Smooth muscle cell of the brain vasculature (primary cell): ENCODE data around the gene CENPB.
"Not testable (repeated sequence)": the region's sequence is repeated elsewhere in the genome, so short reads cannot be mapped to it uniquely, and the experiment has no call there.

Experiments
- DNase-seq: peaks from one replicate; pipeline ENCODE4 v3.0.0-alpha.2; 2012; ENCODE audit warnings: low read depth, low spot score

CENPB gene

DNA sequence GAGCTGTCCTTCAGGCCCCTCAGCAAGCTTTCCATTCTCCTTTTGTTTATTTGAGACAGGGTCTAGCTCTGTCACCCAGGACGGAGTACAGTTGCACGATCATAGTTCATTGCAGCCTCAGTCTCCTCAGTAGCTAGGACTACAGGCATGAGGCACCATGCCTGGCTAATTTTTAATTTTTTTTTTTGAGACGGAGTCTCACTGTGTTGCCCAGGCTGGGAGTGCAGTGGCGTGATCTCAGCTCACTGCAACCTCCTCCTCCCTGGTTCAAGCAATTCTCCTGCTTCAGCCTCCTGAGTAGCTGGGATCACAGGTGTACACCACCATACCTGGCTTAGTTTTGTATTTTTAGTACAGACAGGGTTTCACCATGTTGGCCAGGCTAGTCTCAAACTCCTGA lies 2.7 kb upstream of the CENPB start:
- DNase-seq, result not testable (repeated sequence)

DNA sequence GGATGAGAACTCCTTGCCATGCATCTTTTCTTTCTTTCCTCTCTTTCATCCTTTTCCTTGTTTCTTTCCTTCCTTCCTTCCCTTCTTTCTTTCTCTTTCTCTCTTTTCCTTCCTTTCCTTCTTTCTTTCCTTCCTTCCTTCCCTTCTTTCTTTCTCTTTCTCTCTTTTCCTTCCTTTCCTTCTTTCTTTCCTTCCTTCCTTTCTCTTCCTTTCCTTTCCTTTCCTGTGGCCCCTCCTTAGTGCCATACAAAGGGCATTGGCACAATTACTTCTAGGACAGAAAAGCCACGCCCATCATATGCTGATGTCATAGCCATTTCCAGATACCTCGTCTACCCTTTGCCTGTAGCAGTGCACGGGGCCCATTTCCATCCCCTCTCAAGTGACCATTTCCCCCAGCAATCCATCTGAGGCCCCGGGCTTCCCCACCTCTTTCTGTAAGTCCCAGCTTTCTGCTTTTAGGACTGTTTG lies 2.2 kb upstream of the CENPB start:
- no peak for DNase-seq

DNA sequence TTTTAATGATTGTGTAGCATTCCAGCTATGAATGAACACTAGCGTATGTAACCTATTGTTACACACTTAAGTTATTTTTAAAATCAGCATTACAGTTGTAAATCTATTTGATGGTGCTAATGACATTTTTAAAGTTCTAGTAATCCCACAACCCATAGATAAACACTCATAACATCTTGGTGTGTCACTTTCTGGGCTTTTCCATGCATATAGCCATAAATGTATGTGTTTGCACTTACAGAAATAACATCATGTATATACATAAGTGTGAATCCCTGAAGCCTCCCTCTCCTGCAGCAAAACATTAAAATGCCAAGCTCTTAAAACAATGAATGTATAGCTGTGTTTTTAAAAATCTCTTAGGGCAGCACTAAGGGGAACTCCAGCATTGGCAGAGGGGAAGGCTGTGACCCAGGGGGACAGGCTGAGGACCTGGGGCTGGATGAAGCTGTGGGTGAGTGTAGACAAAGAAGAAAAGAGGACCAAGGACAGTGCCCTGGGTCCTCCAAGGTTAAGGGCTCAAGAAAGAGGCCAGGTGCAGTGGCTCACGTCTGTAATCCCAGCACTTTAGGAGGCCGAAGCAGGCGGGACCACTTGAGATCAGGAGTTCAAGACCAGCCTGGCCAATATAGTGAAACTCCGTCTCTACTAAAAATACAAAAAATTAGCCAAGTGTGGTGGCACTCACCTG lies 929 bp upstream of the CENPB start:
- DNase-seq, result no peak

DNA sequence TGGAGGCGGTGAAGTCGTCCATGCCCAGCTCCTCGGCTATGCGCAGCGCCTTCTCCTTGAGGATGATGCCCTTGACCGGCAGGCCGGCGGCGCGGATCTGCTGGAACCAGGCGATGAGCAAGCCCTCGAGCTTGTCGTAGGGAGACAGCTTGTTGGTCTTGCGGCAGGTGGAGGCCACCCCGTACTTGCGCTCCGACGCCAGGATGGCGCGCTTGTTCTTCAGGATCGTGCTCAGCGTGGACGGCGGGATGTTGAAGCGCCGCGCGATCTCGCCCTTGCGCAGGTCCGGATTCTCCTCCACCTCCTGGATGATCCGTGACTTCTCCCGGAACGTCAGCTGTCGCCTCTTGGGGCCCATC lies 435 bp downstream of the CENPB start:
- DNase-seq, result no peak

DNA sequence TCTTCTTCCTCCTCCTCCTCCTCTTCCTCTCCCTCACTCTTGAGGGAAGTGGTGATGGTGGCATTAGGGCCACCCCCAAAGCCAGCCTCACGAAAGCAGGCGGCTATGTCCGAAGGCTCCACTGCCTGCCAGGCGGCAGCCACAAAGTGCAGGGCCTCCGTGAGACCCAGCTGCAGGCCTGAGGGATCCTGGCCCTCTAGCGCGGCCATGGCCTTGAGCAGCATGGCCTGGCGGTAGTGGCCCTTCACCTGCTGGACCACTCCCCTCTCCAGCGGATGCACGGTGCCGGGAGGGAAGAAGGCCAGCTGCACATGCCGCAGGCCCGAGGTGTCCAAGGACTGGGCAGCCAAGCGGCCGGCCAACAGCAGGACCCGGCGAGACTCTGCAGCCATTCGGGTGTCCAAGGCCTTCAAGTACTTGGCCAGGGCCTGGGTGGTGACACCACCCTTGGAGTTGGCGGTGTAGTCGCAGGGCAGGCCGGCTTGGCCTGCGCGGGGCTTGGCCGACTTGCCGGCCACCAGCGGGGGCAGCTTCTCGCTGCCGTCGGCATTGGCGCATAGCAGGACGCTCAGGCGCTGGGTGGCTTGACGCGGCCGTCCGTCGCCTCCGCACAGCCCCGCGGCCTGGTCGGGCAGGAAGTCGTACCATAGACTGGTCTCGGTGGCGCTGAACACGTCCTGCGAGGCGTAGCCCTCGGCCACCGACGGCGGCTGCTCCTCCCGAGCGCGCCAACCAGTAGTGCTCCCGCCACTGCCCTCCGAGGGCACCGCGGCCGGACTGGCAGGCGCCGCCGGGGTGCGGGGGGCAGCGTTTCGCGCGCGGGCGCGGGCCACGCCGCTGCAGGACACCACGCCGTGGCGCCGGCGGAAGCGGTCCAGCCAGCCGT lies 1.1 kb downstream of the CENPB start:
- no peak for DNase-seq

DNA sequence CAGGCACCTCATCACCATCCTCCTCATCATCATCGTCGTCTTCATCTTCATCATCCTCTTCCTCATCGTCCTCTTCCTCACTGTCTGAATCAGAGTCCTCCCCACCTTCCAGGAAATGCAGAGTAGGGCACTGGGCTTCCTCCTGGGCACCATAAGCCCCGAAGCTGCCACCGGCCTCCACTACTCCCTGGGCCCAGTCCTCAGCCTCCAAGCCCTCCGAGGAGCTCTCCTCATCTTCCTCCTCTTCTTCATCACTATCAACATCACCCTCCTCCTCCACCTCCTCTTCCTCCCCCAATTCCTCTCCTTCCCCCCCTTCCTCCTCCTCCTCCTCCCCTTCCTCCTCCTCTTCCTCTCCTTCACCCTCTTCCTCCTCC lies 1.7 kb downstream of the CENPB start:
- no peak for DNase-seq

DNA sequence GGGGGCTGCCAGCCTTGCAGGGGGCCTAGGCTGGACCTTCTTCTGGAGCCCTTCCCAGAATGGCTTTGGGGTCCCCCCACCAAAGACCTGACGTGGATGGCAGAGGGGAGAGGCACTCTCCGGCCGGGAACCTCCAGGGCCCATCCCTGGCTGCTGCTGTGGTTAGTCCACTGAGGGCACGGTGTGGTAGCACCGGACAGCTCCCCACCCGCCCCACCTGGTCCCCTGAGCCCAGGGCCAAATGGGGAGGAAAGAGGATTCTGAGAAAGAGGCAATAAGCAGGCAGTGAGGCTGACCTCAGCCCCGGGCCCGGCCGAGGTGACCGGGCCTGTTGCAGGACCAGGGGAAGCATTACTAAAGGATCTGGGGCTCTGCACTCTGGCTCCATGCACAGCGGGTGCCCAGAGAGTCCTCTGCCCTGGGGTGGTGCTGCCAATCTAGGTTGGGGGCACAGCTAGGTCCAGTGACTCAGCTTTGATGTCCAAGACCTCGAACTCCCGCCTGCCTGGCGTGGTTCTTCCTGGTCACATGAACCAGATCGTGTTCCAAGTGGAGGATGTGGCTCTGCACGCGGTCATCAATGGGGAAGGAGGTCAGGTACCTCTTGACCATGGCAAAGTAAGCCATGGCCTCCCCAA lies 2.2 kb downstream of the CENPB start:
- DNase-seq, result no peak

DNA sequence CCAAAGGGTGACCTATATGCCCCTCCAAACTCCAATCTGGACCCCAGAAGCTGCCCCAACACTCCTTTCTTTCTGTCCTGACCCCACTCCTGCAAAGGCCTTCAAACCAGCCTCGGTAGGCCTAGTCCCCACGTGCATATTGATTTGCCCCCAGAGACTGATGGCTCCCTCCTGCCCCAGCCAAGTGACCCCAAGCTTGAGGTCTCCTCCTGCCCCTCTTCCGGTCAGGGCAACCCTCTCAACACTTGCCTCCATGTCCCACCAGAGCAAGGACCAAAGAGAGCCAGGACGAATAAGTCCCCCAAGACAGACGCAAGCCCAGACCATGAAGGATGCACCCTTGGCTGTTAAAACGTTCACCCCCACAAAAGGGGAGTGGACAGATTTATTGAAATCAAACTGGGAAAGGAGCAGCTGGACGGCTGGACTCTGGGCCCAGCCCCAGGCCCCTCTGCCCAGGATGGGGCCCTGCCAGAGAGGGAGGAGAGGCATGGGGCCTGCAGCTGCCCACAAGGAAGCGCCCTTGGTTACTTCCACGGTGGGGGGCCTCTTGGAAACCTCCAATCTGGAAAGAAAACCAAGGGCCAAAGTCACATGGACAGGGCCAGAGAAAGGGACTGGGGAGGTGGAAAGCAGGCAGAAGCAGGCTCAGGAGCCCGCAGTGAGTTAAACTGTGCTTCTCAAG lies 2.9 kb downstream of the CENPB start:
- DNase-seq, result no peak

DNA sequence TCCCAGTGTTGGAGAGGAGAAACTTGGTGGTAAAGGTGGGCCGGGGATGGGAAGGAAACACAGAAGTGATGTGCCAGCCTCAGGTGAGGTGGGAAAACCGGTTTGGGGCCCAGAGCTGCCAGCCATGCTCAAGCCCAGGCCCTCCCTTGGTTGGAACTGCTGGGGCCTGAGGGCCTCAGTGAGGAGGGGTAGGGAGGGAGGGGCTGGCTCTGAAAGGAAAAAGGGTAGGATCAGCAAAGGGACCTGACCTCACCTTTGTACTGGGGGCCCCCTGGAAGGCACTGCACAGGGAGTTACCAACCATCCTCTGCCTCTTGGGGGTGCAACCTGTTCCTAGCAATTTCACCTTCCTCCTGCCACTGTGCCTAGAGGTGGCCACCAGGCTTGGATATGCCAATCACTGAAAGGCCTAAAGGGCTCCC lies 3.5 kb downstream of the CENPB start:
- DNase-seq, result no peak

DNA sequence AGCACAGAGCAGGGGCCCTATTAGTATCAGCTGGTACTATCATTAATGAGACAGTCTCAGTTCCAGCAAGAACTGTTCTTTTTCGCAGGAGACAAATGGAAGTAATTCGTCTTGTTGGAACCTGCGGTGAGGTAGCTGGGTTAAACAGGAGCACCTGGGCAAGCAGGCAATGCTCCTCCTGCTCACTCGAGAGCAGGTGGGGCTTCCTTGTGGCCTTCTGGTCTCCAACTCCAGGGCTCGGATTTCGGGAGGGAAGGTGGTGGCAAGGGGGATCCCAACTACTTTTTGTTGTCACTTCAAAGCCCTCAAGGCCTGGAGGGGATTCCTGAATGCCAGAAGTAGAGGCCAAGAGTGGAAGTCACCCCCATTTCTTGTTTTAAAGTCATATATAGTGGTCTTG lies 3.9 kb downstream of the CENPB start:
- no peak for DNase-seq

DNA sequence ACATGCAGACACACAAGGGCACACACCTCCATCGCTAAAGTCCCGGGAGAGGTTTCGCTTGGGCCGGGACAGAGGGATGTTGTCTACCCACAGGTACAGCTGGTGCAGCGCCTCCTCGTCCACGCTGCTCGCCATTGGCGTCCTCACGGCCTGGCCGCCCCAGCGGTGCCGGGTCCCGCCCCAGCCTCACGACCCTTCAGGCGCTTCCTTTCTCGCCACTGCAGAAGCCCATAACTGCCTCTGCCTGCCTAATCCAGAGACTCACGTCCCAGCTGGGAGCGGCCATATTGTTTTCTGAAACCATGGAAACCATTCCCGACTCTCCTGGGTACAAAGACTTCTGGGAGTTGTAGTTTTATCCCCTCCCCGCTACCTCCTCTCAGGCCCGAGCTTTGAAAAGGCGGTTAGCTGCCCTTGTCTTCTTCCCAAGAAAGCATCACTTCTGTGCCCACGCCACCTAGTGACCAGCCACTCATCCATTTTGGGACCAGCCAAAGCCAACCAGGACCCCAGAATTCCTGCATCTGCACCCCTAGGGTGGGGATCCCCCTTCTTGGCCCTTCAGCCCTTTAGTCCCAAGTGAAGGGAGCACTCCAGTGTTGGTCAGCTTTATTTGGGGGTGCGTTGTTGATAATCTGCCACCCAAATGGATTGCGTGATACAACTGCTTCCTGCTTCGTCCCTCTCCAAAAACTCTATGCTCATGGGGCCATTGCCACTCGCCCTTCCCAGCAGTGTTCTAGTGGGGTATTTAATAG lies 5.2 kb downstream of the CENPB start, which contains the start of gene SPEF1:
TSS of gene SPEF1 (minus strand) at position 296 of the 758 bp plus-strand sequence. CDS start at position 135, 161 bp downstream.
- DNase-seq, result peak; percentile 77

DNA sequence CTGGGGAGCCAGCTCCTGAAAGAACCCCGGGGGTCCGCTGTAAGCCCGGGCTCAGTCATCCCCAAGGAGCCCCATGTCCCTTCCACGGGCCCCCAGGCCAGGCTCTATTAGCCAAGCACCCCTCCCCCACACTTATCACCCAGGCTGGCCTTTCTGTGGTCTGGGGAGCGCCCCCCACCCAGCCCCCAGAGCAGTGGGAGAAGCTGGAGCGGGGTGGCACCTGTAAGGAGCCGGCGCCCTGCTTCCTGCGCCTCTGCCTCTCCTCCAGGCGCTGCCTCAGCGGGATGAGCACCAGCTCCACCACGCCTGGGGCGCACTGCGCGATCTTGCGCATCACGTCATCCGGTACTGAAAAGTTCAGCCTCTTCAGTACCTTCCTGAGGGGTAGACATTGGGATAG lies 7.6 kb downstream of the CENPB start:
- DNase-seq, result no peak

DNA sequence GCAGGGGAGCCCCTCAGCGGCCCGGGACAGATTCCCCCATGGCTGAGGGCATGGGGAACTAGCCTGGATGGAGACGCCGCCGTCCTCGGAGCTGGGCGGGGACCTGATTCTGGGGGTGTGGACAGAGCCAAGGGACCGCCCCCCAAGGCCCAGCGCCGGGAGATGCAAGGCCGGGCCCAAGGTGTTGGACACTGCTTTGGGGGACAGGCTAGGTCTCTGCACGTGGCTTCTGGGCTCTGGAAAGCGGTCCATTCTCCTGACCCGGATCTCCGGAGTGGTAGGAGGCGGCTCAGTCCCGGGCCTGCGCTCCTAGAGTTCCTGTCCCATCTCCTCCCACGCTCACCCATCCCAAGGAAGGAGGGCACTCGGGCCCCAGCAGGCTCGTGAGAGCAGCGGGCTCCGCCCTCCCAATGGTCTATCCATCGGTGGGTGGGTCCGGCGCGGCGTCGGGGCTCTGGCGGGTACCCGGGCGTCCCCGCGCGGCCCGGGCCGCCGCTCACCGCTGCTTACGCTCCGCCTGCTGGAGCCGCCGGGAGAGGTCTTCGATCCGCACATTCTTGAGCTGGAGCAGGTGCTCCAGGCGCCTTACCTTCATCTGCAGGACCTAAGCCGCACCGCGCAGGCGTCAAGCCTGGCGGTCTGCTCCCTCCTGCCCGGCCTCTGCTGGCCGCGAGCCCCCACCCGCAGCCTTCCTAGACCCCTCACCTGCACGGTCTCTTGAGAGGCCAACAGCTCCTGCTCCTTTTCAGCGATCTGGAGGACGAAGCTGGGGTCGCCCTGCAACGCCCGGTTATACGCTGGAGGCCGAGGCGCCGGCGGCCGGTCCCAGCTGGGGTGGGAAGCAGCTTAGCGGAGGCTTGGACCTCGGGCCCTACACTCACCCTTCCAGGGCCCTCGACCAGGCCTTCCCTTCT lies 8.6 kb downstream of the CENPB start:
- DNase-seq, result no peak

DNA sequence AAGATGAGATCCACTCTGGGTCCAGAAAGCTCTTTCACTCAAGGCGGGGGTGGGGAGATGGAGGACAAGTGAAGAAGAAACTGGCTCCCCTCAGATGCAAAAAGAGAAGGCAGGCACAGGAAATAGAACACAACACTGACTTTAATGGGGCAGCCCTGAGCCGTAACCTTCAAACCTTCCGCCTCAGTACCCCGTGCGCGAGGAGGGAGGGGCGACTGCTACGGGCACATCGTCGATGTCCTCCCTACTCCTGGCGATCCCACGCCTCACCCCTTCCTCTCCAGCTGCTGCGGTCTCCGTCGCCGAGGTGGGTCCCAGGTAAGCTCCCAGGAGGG lies 9.2 kb downstream of the CENPB start:
- DNase-seq, result no peak

DNA sequence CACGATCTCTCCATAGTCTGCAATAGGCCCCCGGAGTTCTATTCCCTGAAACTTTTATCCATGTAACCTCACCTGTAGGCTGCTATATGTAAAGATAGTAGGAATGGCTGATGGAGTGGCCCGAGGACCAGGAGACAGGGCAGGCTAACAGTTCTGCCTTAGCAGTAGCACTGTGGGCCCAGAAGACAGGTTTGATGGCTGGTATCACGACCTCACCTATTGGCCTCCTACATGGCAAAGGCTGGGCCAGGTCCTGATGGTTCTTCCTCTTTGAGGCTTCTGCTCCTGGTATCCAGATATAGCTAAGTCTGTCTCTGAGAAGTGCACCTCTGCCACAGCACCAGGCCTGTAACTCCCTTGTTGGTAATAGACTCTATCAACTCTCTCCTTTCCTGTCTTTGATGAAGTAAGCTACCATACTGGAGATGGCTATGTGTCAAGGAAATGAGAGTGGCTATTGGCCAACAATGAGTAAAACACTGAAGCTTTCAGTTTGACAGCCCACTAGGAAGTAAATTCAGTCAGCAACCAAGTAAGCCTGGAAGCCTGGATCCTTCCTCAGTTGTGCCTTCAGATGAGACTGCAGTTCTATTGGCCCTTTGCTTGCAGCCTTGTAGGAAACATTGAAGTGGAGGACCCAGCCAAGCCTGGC lies 11.0 kb downstream of the CENPB start:
- no peak for DNase-seq

DNA sequence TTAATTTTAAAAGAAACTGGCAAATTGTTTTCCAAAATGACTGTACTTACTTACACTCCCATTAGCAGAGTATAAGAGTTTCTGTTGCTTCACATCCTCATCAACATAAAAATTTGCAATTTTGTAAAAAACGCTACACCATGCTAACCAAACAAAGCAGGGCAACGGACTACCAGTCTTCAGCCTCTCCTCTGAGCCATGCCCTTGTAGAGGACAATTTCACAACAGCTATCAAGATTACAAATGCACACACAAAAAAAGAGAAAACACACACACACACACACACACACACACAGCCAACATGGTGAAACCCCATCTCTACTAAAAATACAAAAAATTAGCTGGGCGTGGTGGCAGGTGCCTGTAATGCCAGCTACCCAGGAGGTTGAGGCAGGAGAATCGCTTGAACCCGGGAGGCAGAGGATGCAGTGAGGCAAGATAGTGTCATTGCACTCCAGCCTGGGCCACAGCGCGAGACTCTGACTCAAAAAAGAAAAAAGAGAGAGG lies 14.9 kb downstream of the CENPB start:
- DNase-seq, result no peak

DNA sequence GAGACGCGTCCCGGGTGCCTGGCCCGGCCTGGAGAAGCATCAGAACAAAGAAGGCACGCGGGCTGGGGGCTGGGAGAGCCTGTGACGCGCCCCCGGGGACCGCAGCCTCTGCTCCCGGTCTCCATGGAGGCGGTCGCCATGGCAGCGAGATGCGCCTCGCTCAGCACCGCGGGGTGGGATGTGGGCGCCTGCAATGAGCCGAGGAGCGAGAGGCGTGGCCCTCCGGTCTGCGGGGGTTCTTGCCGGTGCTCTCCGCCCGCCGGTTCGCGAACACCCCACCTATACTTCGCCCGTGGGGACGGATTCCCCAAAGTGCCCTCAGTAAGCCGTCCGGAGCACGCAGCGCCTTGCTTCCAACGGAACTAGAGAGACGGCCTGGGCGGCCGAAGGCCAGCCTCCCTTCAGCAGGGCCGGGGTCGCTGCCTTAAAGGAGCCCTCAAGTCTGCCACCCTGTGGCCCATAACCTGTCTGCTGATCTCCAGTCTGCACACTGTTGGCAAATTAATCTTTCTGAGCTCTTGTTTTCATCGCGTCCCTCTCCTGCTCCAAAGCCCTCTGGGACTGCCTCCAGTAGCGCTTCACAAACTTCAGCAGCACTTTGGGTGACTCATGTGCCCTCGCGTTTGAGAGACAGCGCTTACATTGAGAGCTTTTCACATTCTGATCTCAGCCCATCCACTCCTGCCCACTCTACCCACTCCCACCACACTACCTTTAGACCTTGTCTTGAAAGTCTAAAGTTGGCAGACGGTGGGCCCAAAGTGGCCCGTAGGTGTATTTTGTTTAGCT lies 18.0 kb downstream of the CENPB start:
- peak; percentile 35 for DNase-seq
